GM12878 (cell line): Measurements from ENCODE around the gene SYK. TPM values are rescaled to one million over a fixed set of nuclear protein-coding genes. Genes with fewer than 3 reads are reported as not detected.
A peak's percentile ranks its signal among the peaks of the same experiment; 100 is the strongest.

Source experiments
- ATAC-seq: fragments of 200-7000 bp; cut with Tn5 transposase; 3 replicates; pipeline ENCODE4 v1.9.1; 2020; ENCODE audit warnings: mild to moderate bottlenecking, moderate library complexity
- BruUV-seq: library from RNA; stranded (reverse); fragments of 400-500 nt; replicated peaks from 2 replicates; lab custom pipeline; 2021; lab: Mats Ljungman, UMichigan
- CTCF ChIA-PET: fragments of 300-600 bp; sonication (Branson Sonifier 250); formaldehyde crosslinking; extraction: SDS; loops from one replicate; lab custom pipeline; 2021; ENCODE audit warnings: inconsistent platforms; lab: Yijun Ruan, JAX
- POLR2A ChIA-PET: fragments of 350-600 bp; formaldehyde crosslinking; extraction: SDS; loops from one replicate; lab custom pipeline; 2021; ENCODE audit warnings: inconsistent platforms; lab: Charles Lee
- RAD21 ChIA-PET: fragments of 300-600 bp; sonication (Branson Sonifier 250); formaldehyde crosslinking; loops from one replicate; lab custom pipeline; 2023; ENCODE audit warnings: antibody characterized with exemption; ENCODE audit not compliant: unreplicated experiment; lab: Charles Lee
- SMC1A ChIA-PET: fragments of 300-600 bp; sonication (Branson Sonifier 250); formaldehyde crosslinking; loops from one replicate; lab custom pipeline; 2023; ENCODE audit not compliant: unreplicated experiment, uncharacterized antibody; lab: Charles Lee
- DNase-seq: peaks from one replicate; pipeline ENCODE4 v3.0.0-alpha.2; 2011; ENCODE audit warnings: low read depth, low spot score
- FAIRE-seq: peaks from 3 replicates; lab custom pipeline; 2011; peaks lifted over from hg19 to GRCh38; lab: Jason Lieb, UNC
- H2AFZ ChIP-seq: 2 replicates; pipeline ENCODE4 v1.6.0; 2011; ENCODE audit warnings: low read depth, low read length, control low read depth; ENCODE audit not compliant: control insufficient read depth
- H3K27ac ChIP-seq: 2 replicates; pipeline ENCODE4 v1.5.1; 2011; ENCODE audit warnings: control low read depth; ENCODE audit not compliant: control insufficient read depth, insufficient read depth
- H3K27me3 ChIP-seq, 2 experiments: replicated peaks in 1 of 2; 2 replicates each; pipeline versions ENCODE4 v1.6.0 to v1.6.1; 2011; ENCODE audit warnings: low read length in 1 of 2; ENCODE audit not compliant: control insufficient read depth in 2 of 2, insufficient read depth in 2 of 2
- H3K36me3 ChIP-seq, 2 experiments: 2 replicates each; pipeline ENCODE4 v1.5.1; 2011; ENCODE audit warnings: low read length in 1 of 2; ENCODE audit not compliant: control insufficient read depth in 2 of 2, insufficient read depth in 2 of 2
- H3K4me1 ChIP-seq: 2 replicates; pipeline ENCODE4 v1.6.1; 2011; ENCODE audit warnings: mild to moderate bottlenecking, low read length, moderate library complexity, mixed read lengths; ENCODE audit not compliant: control insufficient read depth, insufficient read depth
- H3K4me2 ChIP-seq: 2 replicates; pipeline ENCODE4 v1.6.0; 2011; ENCODE audit warnings: control low read depth; ENCODE audit not compliant: control insufficient read depth, insufficient read depth
- H3K4me3 ChIP-seq: fragments of 200-600 bp; sonication (generic); 2 replicates; pipeline ENCODE4 v1.5.1; 2016
- H3K79me2 ChIP-seq: 2 replicates; pipeline ENCODE4 v1.6.0; 2011; ENCODE audit warnings: low read length; ENCODE audit not compliant: control insufficient read depth, insufficient read depth
- H3K9ac ChIP-seq: 2 replicates; pipeline ENCODE4 v1.8.0; 2011; ENCODE audit warnings: low read length, control low read depth, mixed read lengths; ENCODE audit not compliant: control insufficient read depth, insufficient read depth
- H3K9me3 ChIP-seq: replicated peaks from 3 replicates; pipeline ENCODE4 v1.5.1; 2011; ENCODE audit warnings: mild to moderate bottlenecking, low read length; ENCODE audit not compliant: control insufficient read depth, insufficient read depth
- H4K20me1 ChIP-seq: 2 replicates; pipeline ENCODE4 v1.6.0; 2011; ENCODE audit not compliant: control insufficient read depth, insufficient read depth
- JUNB ChIP-seq: IDR thresholded peaks from 2 replicates; pipeline ENCODE4 v1.6.1; 2016; ENCODE audit warnings: antibody characterized with exemption, mild to moderate bottlenecking
- KLF5 ChIP-seq: fragments of 450-650 bp; IDR thresholded peaks from 2 replicates; pipeline ENCODE4 v1.6.1; 2014; ENCODE audit warnings: mild to moderate bottlenecking; ENCODE audit not compliant: partially characterized antibody
- MEF2B ChIP-seq: fragments of 450-650 bp; IDR thresholded peaks from 2 replicates; pipeline ENCODE4 v1.6.1; 2018; ENCODE audit warnings: mild to moderate bottlenecking, moderate library complexity; ENCODE audit not compliant: partially characterized antibody, poor library complexity, severe bottlenecking
- MTA2 ChIP-seq: fragments of 450-650 bp; IDR thresholded peaks from 2 replicates; pipeline ENCODE4 v1.6.1; 2016; ENCODE audit warnings: low read depth, mild to moderate bottlenecking, moderate library complexity
- NFYA ChIP-seq: IDR thresholded peaks from 2 replicates; pipeline ENCODE4 v1.6.1; 2011; ENCODE audit warnings: low read depth, mild to moderate bottlenecking, low read length, improper control_type of control experiment, borderline replicate concordance
- NR2C1 ChIP-seq: fragments of 450-650 bp; IDR thresholded peaks from 2 replicates; pipeline ENCODE4 v1.6.1; 2017; ENCODE audit warnings: antibody characterized with exemption, mild to moderate bottlenecking, moderate library complexity
- PAX5 ChIP-seq: IDR thresholded peaks from 2 replicates; pipeline ENCODE4 v1.6.1; 2011; ENCODE audit warnings: low read depth, low read length, borderline replicate concordance
- RAD21 ChIP-seq: IDR thresholded peaks from 2 replicates; pipeline ENCODE4 v1.6.1; 2011; ENCODE audit warnings: mild to moderate bottlenecking, low read depth, low read length, moderate library complexity; ENCODE audit not compliant: insufficient read depth
- RB1 ChIP-seq: fragments of 450-650 bp; formaldehyde crosslinking; IDR thresholded peaks from 2 replicates; pipeline ENCODE4 v1.6.1; 2017; ENCODE audit warnings: mild to moderate bottlenecking, borderline replicate concordance
- WGBS: methylation state at CpG from one replicate; pipeline ENCODE4 v1.1.6; 2016; ENCODE audit warnings: low lambda C conversion rate; ENCODE audit not compliant: insufficient replicate concordance, insufficient coverage; ENCODE audit errors: missing lambda C conversion rate; 5-methylcytosine and 5-hydroxymethylcytosine counted together
- in situ Hi-C: fragments of 300-500 bp; cut with MboI; formaldehyde crosslinking; loops from 9 replicates; pipeline ENCODE4 v1.14.3; 2018; ENCODE audit warnings: mixed read lengths
- intact Hi-C: fragments of 100-400 bp; cut with micrococcal nuclease; formaldehyde crosslinking; loops from one replicate; pipeline ENCODE4 v1.14.2; 2022; ENCODE audit not compliant: unreplicated experiment
- polyA plus RNA-seq, 11 experiments: library from polyadenylated mRNA; depleted of rRNA in 4 of 11; unstranded in 6 of 11; stranded (reverse) in 5 of 11; fragments of >200 nt; fragmentation: Nextera tagmentation in 4 of 11; fragmentation: Illumina TruSeq in 1 of 11; extraction: Ambion mirVana in 4 of 11; extraction: Trizol in 1 of 11; gene quantifications; 1 replicate in 1 of 11; 2 replicates in 10 of 11; pipeline versions ENCODE4 v1.2.1 to v1.2.3, GENCODE V29; 2011 to 2016; ENCODE audit warnings: inconsistent platforms in 2 of 11, missing spikeins in 2 of 11, low read depth in 1 of 11
- total RNA-seq, 4 experiments: library from RNA; depleted of rRNA in 3 of 4; stranded (reverse); fragments of >200 nt in 3 of 4; fragmentation: Illumina TruSeq in 1 of 4; extraction: Trizol in 1 of 4; gene quantifications; 2 replicates each; pipeline versions ENCODE4 v1.2.1 to v1.2.3, GENCODE V29; 2013 to 2021
- TF ChIP-seq, protein P1 (sequence below): IDR thresholded peaks from 2 replicates; pipeline ENCODE4 v1.6.1; 2012; ENCODE audit warnings: low read depth, low read length, improper control_type of control experiment
- TF ChIP-seq, protein P2 (sequence below): IDR thresholded peaks from 2 replicates; pipeline ENCODE4 v1.6.1; 2012; ENCODE audit warnings: improper control_type of control experiment, low read depth, low read length; ENCODE audit not compliant: insufficient replicate concordance
- TF ChIP-seq, protein P3 (sequence below): fragments of 150-350 bp; IDR thresholded peaks from 2 replicates; pipeline ENCODE4 v1.6.1; 2014; ENCODE audit warnings: mild to moderate bottlenecking, low read depth, low read length
- TF ChIP-seq, protein P4 (sequence below): IDR thresholded peaks from 2 replicates; pipeline ENCODE4 v1.6.1; 2011; ENCODE audit warnings: low read depth, mild to moderate bottlenecking, low read length, moderate library complexity, borderline replicate concordance; ENCODE audit errors: extremely low read depth
- TF ChIP-seq, protein P5 (sequence below): fragments of 450-650 bp; IDR thresholded peaks from 2 replicates; pipeline ENCODE4 v1.6.1; 2016; ENCODE audit warnings: mild to moderate bottlenecking

The SYK gene
- total and polyA plus RNA-seq, 10 of the 15 experiments (the other 5 are each of a cell fraction or from before 2014, with no cell fraction given): 6.5 to 135 (median 68.8) TPM

DNA sequence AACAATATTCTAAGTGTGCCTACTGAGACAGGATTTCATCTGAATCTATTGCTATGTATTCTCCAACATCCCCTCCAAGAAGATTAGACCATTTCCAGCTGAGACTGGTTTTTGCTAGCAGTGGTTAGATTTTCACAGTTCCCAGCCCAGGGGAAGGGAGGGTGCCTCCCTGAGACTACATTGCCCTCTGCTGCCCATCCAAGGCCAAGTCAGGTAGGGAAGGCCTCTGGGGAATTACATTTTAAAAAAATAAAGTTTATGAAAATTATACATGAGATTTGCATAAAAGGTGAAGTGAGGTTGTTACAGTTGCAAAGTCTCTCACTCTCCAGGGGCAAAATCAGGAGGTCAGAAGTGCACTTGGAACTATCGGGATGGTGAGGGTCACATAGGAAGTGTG, 28.0 kb upstream of the SYK start:
- Histone ChIP-seq H3K4me2 (peak overlapping the region; percentile 26), H3K4me1 (peaks cover 39% of the 10 kb centered on the region), H3K27ac (no peak overlapping the region), H3K36me3 (no peaks in the 10 kb centered on the region), H3K9me3 (no peaks in the 10 kb centered on the region; the same call in 2 of the 3 replicates), H2AFZ (no peak overlapping the region), H3K4me3 (no peak overlapping the region), H3K27me3 (no peaks in the 10 kb centered on the region), H3K79me2 (no peaks in the 10 kb centered on the region), H4K20me1 (no peaks in the 10 kb centered on the region), H3K9ac (no peak overlapping the region)
- 56% methylated on average over 1 of the region's 1 CpG for WGBS
- CTCF ChIA-PET: interaction anchor here (1.7 kb wide), 1 partner anchor 96 kb away, joined by 6 read pairs; no protein-coding TSS in a partner anchor
- FAIRE-seq (no peak), DNase-seq (no peak), ATAC-seq (peak; percentile 43)
- POLR2A ChIA-PET: no interaction called here
- in situ Hi-C loops: loop anchor here (25.0 kb wide), 1 partner anchor 1186 kb away; no protein-coding TSS in a partner anchor
- BruUV-seq: no TSS peak
- intact Hi-C loops: loop anchor here (1.0 to 5.0 kb wide), 3 partner anchors 29 to 98 kb away; no protein-coding TSS in a partner anchor
- SMC1A ChIA-PET: interaction anchor here (1.3 kb wide), 1 partner anchor 95 kb away, joined by 3 read pairs; no protein-coding TSS in a partner anchor
- RAD21 ChIA-PET: interaction anchor here (1.9 kb wide), 1 partner anchor 21 kb away, joined by 5 read pairs; no protein-coding TSS in a partner anchor
- no peak for TF ChIP-seq RB1
- TF ChIP-seq NR2C1: no peak
- no peak for TF ChIP-seq PAX5
- TF ChIP-seq, protein P1, sequence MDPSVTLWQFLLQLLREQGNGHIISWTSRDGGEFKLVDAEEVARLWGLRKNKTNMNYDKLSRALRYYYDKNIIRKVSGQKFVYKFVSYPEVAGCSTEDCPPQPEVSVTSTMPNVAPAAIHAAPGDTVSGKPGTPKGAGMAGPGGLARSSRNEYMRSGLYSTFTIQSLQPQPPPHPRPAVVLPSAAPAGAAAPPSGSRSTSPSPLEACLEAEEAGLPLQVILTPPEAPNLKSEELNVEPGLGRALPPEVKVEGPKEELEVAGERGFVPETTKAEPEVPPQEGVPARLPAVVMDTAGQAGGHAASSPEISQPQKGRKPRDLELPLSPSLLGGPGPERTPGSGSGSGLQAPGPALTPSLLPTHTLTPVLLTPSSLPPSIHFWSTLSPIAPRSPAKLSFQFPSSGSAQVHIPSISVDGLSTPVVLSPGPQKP: no peak
- TF ChIP-seq KLF5: no peak
- no peak for TF ChIP-seq MTA2
- TF ChIP-seq, protein P2, sequence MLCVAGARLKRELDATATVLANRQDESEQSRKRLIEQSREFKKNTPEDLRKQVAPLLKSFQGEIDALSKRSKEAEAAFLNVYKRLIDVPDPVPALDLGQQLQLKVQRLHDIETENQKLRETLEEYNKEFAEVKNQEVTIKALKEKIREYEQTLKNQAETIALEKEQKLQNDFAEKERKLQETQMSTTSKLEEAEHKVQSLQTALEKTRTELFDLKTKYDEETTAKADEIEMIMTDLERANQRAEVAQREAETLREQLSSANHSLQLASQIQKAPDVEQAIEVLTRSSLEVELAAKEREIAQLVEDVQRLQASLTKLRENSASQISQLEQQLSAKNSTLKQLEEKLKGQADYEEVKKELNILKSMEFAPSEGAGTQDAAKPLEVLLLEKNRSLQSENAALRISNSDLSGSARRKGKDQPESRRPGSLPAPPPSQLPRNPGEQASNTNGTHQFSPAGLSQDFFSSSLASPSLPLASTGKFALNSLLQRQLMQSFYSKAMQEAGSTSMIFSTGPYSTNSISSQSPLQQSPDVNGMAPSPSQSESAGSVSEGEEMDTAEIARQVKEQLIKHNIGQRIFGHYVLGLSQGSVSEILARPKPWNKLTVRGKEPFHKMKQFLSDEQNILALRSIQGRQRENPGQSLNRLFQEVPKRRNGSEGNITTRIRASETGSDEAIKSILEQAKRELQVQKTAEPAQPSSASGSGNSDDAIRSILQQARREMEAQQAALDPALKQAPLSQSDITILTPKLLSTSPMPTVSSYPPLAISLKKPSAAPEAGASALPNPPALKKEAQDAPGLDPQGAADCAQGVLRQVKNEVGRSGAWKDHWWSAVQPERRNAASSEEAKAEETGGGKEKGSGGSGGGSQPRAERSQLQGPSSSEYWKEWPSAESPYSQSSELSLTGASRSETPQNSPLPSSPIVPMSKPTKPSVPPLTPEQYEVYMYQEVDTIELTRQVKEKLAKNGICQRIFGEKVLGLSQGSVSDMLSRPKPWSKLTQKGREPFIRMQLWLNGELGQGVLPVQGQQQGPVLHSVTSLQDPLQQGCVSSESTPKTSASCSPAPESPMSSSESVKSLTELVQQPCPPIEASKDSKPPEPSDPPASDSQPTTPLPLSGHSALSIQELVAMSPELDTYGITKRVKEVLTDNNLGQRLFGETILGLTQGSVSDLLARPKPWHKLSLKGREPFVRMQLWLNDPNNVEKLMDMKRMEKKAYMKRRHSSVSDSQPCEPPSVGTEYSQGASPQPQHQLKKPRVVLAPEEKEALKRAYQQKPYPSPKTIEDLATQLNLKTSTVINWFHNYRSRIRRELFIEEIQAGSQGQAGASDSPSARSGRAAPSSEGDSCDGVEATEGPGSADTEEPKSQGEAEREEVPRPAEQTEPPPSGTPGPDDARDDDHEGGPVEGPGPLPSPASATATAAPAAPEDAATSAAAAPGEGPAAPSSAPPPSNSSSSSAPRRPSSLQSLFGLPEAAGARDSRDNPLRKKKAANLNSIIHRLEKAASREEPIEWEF: no peak
- peak; percentile 87 for TF ChIP-seq MEF2B
- TF ChIP-seq, protein P3, sequence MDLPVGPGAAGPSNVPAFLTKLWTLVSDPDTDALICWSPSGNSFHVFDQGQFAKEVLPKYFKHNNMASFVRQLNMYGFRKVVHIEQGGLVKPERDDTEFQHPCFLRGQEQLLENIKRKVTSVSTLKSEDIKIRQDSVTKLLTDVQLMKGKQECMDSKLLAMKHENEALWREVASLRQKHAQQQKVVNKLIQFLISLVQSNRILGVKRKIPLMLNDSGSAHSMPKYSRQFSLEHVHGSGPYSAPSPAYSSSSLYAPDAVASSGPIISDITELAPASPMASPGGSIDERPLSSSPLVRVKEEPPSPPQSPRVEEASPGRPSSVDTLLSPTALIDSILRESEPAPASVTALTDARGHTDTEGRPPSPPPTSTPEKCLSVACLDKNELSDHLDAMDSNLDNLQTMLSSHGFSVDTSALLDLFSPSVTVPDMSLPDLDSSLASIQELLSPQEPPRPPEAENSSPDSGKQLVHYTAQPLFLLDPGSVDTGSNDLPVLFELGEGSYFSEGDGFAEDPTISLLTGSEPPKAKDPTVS: no peak
- TF ChIP-seq, protein P4, sequence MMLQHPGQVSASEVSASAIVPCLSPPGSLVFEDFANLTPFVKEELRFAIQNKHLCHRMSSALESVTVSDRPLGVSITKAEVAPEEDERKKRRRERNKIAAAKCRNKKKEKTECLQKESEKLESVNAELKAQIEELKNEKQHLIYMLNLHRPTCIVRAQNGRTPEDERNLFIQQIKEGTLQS: no peak
- TF ChIP-seq NFYA: no peak
- TF ChIP-seq JUNB: no peak
- TF ChIP-seq, protein P5, sequence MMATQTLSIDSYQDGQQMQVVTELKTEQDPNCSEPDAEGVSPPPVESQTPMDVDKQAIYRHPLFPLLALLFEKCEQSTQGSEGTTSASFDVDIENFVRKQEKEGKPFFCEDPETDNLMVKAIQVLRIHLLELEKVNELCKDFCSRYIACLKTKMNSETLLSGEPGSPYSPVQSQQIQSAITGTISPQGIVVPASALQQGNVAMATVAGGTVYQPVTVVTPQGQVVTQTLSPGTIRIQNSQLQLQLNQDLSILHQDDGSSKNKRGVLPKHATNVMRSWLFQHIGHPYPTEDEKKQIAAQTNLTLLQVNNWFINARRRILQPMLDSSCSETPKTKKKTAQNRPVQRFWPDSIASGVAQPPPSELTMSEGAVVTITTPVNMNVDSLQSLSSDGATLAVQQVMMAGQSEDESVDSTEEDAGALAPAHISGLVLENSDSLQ: no peak
- TF ChIP-seq RAD21: peak; percentile 59
